NT2/D1 (cell line): Measurements from ENCODE around the gene HNRNPU.

ENCODE experiments used
- YY1 ChIP-seq: IDR thresholded peaks from 2 replicates; pipeline ENCODE4 v1.6.1; 2011; ENCODE audit not compliant: insufficient read length, insufficient read depth
- ZNF274 ChIP-seq: IDR thresholded peaks from 2 replicates; pipeline ENCODE4 v1.6.1; 2011; ENCODE audit warnings: mild to moderate bottlenecking, low read depth, low read length

DNA sequence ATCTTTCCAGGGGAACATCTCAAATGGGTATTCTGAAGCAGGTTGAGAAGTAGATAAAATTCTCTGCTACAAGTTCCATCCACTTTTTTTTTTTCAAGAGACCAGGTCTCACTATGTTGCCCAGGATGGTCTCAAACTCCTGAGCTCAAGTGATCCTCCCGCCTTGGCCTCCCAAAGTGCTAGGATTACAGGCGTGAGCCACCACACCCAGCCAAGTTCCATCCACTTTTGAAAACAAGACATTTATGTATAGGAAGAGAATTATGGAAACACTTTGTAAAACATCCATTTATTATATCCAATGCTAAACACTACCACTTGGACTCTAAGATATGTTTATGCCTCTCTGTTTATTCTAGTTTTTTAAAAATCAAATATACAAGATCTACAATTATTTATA, 13.4 kb downstream of the HNRNPU start:
- no peak for TF ChIP-seq YY1
- TF ChIP-seq ZNF274: no peak
